ENCODE measurements around the gene LGR4.

LGR4 gene

DNA sequence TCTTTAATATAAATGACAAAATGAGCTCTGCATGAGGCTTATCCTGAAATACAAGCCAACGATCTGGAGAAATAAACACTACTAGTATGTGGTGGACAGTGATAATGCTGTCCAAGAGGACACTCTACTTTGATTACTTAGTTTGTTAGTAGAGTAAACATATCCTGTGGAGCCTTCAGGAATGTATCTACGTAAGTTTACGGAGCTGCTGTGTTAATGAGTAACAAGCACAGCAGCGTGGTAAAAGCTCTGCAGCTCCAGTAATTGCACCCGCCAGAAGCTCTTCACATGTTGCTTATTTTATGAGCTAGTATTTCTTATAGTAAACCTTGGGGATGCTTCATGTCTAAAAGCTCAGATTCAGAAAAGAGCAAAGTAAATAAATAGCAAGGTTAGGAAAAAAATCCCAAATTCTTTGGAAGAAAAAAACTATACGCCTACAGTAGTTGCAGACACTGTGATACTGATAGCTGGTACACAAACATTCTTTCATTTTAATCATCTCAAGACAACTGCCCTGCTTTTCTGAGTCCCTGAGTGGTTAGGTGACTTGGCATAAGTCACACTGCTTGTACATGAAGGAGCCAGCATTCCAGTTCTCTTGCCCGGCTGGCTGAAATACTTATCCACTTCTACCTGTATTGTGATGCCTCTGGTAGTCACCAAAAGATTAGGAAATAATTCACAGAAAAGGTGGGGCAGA lies 76.9 kb downstream of the LGR4 start (continued):
- no peak for TF ChIP-seq ZBTB7A (tag by site-specific recombination; IDR thresholded peaks at IDR 0.05; ENCODE audit: low read depth)
- TF ChIP-seq ZFHX2 (tag by site-specific recombination; conservative IDR thresholded peaks at IDR 0.05), result no peak
- TF ChIP-seq ZNF10 (tag by site-specific recombination; IDR thresholded peaks at IDR 0.05), result no peak
- TF ChIP-seq, protein P1, sequence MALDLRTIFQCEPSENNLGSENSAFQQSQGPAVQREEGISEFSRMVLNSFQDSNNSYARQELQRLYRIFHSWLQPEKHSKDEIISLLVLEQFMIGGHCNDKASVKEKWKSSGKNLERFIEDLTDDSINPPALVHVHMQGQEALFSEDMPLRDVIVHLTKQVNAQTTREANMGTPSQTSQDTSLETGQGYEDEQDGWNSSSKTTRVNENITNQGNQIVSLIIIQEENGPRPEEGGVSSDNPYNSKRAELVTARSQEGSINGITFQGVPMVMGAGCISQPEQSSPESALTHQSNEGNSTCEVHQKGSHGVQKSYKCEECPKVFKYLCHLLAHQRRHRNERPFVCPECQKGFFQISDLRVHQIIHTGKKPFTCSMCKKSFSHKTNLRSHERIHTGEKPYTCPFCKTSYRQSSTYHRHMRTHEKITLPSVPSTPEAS (tag by site-specific recombination; IDR thresholded peaks at IDR 0.05), result no peak
- TF ChIP-seq ZNF121 (tag by site-specific recombination; IDR thresholded peaks at IDR 0.05), result no peak
- TF ChIP-seq SCRT1 (tag by site-specific recombination; IDR thresholded peaks at IDR 0.05; ENCODE audit: borderline replicate concordance), result no peak
- TF ChIP-seq, protein P2, sequence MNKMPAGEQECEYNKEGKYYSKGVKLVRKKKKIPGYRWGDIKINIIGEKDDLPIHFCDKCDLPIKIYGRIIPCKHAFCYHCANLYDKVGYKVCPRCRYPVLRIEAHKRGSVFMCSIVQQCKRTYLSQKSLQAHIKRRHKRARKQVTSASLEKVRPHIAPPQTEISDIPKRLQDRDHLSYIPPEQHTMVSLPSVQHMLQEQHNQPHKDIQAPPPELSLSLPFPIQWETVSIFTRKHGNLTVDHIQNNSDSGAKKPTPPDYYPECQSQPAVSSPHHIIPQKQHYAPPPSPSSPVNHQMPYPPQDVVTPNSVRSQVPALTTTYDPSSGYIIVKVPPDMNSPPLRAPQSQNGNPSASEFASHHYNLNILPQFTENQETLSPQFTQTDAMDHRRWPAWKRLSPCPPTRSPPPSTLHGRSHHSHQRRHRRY (tag by site-specific recombination; IDR thresholded peaks at IDR 0.05), result no peak
- TF ChIP-seq, protein P3, sequence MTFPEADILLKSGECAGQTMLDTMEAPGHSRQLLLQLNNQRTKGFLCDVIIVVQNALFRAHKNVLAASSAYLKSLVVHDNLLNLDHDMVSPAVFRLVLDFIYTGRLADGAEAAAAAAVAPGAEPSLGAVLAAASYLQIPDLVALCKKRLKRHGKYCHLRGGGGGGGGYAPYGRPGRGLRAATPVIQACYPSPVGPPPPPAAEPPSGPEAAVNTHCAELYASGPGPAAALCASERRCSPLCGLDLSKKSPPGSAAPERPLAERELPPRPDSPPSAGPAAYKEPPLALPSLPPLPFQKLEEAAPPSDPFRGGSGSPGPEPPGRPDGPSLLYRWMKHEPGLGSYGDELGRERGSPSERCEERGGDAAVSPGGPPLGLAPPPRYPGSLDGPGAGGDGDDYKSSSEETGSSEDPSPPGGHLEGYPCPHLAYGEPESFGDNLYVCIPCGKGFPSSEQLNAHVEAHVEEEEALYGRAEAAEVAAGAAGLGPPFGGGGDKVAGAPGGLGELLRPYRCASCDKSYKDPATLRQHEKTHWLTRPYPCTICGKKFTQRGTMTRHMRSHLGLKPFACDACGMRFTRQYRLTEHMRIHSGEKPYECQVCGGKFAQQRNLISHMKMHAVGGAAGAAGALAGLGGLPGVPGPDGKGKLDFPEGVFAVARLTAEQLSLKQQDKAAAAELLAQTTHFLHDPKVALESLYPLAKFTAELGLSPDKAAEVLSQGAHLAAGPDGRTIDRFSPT (tag by site-specific recombination; IDR thresholded peaks at IDR 0.05), result peak; percentile 52; the same call in 1 of the 2 replicates
- TF ChIP-seq, protein P4, sequence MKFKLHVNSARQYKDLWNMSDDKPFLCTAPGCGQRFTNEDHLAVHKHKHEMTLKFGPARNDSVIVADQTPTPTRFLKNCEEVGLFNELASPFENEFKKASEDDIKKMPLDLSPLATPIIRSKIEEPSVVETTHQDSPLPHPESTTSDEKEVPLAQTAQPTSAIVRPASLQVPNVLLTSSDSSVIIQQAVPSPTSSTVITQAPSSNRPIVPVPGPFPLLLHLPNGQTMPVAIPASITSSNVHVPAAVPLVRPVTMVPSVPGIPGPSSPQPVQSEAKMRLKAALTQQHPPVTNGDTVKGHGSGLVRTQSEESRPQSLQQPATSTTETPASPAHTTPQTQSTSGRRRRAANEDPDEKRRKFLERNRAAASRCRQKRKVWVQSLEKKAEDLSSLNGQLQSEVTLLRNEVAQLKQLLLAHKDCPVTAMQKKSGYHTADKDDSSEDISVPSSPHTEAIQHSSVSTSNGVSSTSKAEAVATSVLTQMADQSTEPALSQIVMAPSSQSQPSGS (tag by site-specific recombination; IDR thresholded peaks at IDR 0.05; ENCODE audit: low read depth), result no peak
- no peak for TF ChIP-seq ZNF211 (tag by site-specific recombination; IDR thresholded peaks at IDR 0.05; ENCODE audit: low read depth)
- TF ChIP-seq ZNF140 (tag by site-specific recombination; IDR thresholded peaks at IDR 0.05), result no peak
- TF ChIP-seq, protein P5, sequence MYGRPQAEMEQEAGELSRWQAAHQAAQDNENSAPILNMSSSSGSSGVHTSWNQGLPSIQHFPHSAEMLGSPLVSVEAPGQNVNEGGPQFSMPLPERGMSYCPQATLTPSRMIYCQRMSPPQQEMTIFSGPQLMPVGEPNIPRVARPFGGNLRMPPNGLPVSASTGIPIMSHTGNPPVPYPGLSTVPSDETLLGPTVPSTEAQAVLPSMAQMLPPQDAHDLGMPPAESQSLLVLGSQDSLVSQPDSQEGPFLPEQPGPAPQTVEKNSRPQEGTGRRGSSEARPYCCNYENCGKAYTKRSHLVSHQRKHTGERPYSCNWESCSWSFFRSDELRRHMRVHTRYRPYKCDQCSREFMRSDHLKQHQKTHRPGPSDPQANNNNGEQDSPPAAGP (tag by site-specific recombination; IDR thresholded peaks at IDR 0.05), result no peak
- TF ChIP-seq, protein P6, sequence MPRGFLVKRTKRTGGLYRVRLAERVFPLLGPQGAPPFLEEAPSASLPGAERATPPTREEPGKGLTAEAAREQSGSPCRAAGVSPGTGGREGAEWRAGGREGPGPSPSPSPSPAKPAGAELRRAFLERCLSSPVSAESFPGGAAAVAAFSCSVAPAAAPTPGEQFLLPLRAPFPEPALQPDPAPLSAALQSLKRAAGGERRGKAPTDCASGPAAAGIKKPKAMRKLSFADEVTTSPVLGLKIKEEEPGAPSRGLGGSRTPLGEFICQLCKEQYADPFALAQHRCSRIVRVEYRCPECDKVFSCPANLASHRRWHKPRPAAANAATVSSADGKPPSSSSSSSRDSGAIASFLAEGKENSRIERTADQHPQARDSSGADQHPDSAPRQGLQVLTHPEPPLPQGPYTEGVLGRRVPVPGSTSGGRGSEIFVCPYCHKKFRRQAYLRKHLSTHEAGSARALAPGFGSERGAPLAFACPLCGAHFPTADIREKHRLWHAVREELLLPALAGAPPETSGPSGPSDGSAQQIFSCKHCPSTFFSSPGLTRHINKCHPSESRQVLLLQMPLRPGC (tag by site-specific recombination; IDR thresholded peaks at IDR 0.05), result 0 out of 2 replicates have a peak, but pooled peaks have one; percentile 26
- TF ChIP-seq, protein P7, sequence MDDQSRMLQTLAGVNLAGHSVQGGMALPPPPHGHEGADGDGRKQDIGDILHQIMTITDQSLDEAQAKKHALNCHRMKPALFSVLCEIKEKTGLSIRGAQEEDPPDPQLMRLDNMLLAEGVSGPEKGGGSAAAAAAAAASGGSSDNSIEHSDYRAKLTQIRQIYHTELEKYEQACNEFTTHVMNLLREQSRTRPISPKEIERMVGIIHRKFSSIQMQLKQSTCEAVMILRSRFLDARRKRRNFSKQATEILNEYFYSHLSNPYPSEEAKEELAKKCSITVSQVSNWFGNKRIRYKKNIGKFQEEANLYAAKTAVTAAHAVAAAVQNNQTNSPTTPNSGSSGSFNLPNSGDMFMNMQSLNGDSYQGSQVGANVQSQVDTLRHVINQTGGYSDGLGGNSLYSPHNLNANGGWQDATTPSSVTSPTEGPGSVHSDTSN (CRISPR knock-in tag; IDR thresholded peaks at IDR 0.05), result no peak
- no peak for TF ChIP-seq HOXD13 (CRISPR knock-in tag; IDR thresholded peaks at IDR 0.05; ENCODE audit: borderline replicate concordance)
- TF ChIP-seq ZNF146 (tag by site-specific recombination; IDR thresholded peaks at IDR 0.05), result no peak
- TF ChIP-seq KLF9 (tag by site-specific recombination; IDR thresholded peaks at IDR 0.05; ENCODE audit: low read depth), result no peak
- no peak for TF ChIP-seq ZNF521 (tag by site-specific recombination; IDR thresholded peaks at IDR 0.05)
- no peak for TF ChIP-seq ZNF24 (tag by site-specific recombination; IDR thresholded peaks at IDR 0.05)
- TF ChIP-seq ZNF354C (tag by site-specific recombination; IDR thresholded peaks at IDR 0.05; ENCODE audit: borderline replicate concordance, low read depth), result no peak
- TF ChIP-seq, protein P8, sequence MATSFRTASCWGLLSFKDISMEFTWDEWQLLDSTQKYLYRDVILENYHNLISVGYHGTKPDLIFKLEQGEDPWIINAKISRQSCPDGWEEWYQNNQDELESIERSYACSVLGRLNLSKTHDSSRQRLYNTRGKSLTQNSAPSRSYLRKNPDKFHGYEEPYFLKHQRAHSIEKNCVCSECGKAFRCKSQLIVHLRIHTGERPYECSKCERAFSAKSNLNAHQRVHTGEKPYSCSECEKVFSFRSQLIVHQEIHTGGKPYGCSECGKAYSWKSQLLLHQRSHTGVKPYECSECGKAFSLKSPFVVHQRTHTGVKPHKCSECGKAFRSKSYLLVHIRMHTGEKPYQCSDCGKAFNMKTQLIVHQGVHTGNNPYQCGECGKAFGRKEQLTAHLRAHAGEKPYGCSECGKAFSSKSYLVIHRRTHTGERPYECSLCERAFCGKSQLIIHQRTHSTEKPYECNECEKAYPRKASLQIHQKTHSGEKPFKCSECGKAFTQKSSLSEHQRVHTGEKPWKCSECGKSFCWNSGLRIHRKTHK (tag by site-specific recombination; IDR thresholded peaks at IDR 0.05), result no peak
- no peak for TF ChIP-seq ZNF48 (tag by site-specific recombination; IDR thresholded peaks at IDR 0.05)
- TF ChIP-seq ZNF660 (tag by site-specific recombination; IDR thresholded peaks at IDR 0.05), result 0 out of 2 replicates have a peak, but pooled peaks have one; percentile 44
- no peak for TF ChIP-seq ZNF223 (tag by site-specific recombination; IDR thresholded peaks at IDR 0.05)
- TF ChIP-seq, protein P9, sequence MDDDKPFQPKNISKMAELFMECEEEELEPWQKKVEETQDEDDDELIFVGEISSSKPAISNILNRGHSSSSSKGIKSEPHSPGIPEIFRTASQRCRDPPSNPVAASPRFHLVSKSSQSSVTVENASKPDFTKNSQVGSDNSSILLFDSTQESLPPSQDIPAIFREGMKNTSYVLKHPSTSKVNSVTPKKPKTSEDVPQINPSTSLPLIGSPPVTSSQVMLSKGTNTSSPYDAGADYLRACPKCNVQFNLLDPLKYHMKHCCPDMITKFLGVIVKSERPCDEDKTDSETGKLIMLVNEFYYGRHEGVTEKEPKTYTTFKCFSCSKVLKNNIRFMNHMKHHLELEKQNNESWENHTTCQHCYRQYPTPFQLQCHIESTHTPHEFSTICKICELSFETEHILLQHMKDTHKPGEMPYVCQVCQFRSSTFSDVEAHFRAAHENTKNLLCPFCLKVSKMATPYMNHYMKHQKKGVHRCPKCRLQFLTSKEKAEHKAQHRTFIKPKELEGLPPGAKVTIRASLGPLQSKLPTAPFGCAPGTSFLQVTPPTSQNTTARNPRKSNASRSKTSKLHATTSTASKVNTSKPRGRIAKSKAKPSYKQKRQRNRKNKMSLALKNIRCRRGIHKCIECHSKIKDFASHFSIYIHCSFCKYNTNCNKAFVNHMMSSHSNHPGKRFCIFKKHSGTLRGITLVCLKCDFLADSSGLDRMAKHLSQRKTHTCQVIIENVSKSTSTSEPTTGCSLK (tag by site-specific recombination; IDR thresholded peaks at IDR 0.05), result no peak
